HepG2 (cell line): Measurements from ENCODE around the gene CDK6. TPM values are rescaled to one million over a fixed set of nuclear protein-coding genes. Genes with fewer than 3 reads are reported as not detected.

Experiments
- BRD4 ChIP-seq: sonication (generic); formaldehyde crosslinking; IDR thresholded peaks from 2 replicates; pipeline ENCODE4 v1.4.0; 2020; ENCODE audit warnings: missing genetic modification reagents
- DR1 ChIP-seq: sonication (generic); formaldehyde crosslinking; IDR thresholded peaks from 2 replicates; pipeline ENCODE4 v1.8.0; 2021; ENCODE audit warnings: mild to moderate bottlenecking, missing genetic modification reagents, inconsistent platforms
- FOXA3 ChIP-seq: IDR thresholded peaks from 2 replicates; pipeline ENCODE4 v1.6.1; 2016; ENCODE audit warnings: missing genetic modification reagents, missing compliant biosample characterization
- HDAC1 ChIP-seq: sonication (generic); formaldehyde crosslinking; IDR thresholded peaks from 2 replicates; pipeline ENCODE4 v1.5.1; 2020; ENCODE audit warnings: mild to moderate bottlenecking, missing genetic modification reagents
- HNF4A ChIP-seq: sonication (generic); formaldehyde crosslinking; IDR thresholded peaks from 2 replicates; pipeline ENCODE4 v1.4.0; 2020; ENCODE audit warnings: missing genetic modification reagents
- KLF9 ChIP-seq: IDR thresholded peaks from 2 replicates; pipeline ENCODE4 v1.6.1; 2016; ENCODE audit warnings: low read depth
- MEIS2 ChIP-seq: sonication (generic); formaldehyde crosslinking; IDR thresholded peaks from 2 replicates; pipeline ENCODE4 v1.9.0; 2021; ENCODE audit warnings: mild to moderate bottlenecking, missing genetic modification reagents
- MIXL1 ChIP-seq: IDR thresholded peaks from 2 replicates; pipeline ENCODE4 v1.6.1; 2016
- RBM22 ChIP-seq: fragments of 200-400 bp; formaldehyde crosslinking; optimal IDR thresholded peaks from 2 replicates; pipeline ENCODE3; 2017; ENCODE audit warnings: mild to moderate bottlenecking, low read length, moderate library complexity
- SOX6 ChIP-seq, 2 experiments: fragments of 450-650 bp in 1 of 2; sonication (generic) in 1 of 2; formaldehyde crosslinking in 1 of 2; IDR thresholded peaks; 2 replicates each; pipeline versions ENCODE4 v1.4.0 to v1.6.1; 2017 to 2020; ENCODE audit warnings: antibody characterized with exemption in 1 of 2, mild to moderate bottlenecking in 1 of 2, missing genetic modification reagents in 1 of 2
- SSRP1 ChIP-seq: IDR thresholded peaks from 2 replicates; pipeline ENCODE4 v1.6.1; 2016; ENCODE audit warnings: control low read depth
- TARDBP ChIP-seq: sonication (generic); formaldehyde crosslinking; IDR thresholded peaks from 2 replicates; pipeline ENCODE4 v1.8.0; 2022; ENCODE audit warnings: mild to moderate bottlenecking, missing genetic modification reagents
- TBL1XR1 ChIP-seq: fragments of 150-350 bp; IDR thresholded peaks from 2 replicates; pipeline ENCODE4 v1.6.1; 2014; ENCODE audit warnings: borderline replicate concordance, low read length; ENCODE audit not compliant: partially characterized antibody
- TEAD3 ChIP-seq: optimal IDR thresholded peaks from 2 replicates; pipeline ENCODE3; 2016; ENCODE audit warnings: borderline replicate concordance
- ZC3H13 ChIP-seq: sonication (generic); formaldehyde crosslinking; IDR thresholded peaks from 2 replicates; pipeline ENCODE4 v1.8.1; 2023; ENCODE audit warnings: mild to moderate bottlenecking, missing genetic modification reagents, moderate library complexity
- ZNF549 ChIP-seq: sonication (generic); formaldehyde crosslinking; IDR thresholded peaks from 2 replicates; pipeline ENCODE4 v1.5.0; 2020; ENCODE audit warnings: missing genetic modification reagents
- ZNF652 ChIP-seq: IDR thresholded peaks from 2 replicates; pipeline ENCODE4 v1.6.1; 2016; ENCODE audit warnings: low read depth, borderline replicate concordance
- ZNF773 ChIP-seq: sonication (generic); formaldehyde crosslinking; IDR thresholded peaks from 2 replicates; pipeline ENCODE4 v1.4.0; 2020; ENCODE audit warnings: missing genetic modification reagents, borderline replicate concordance
- polyA plus RNA-seq, 8 experiments: library from polyadenylated mRNA; depleted of rRNA in 3 of 8; stranded (reverse) in 7 of 8; unstranded in 1 of 8; fragments of >200 nt; fragmentation: Illumina TruSeq in 4 of 8; extraction: Trizol in 4 of 8; gene quantifications; 2 replicates each; pipeline versions ENCODE4 v1.2.1 to v1.2.3, GENCODE V29; 2011 to 2016; ENCODE audit warnings: low read depth in 4 of 8, missing spikeins in 1 of 8, mixed read lengths in 1 of 8; ENCODE audit not compliant: insufficient read depth in 1 of 8
- total RNA-seq, 5 experiments: library from RNA; depleted of rRNA; stranded (reverse); fragments of >200 nt; fragmentation: Illumina TruSeq; extraction: Trizol; gene quantifications; 2 replicates each; pipeline ENCODE4 v1.2.3, GENCODE V29; 2016; ENCODE audit warnings: low read depth in 1 of 5
- TF ChIP-seq, protein P1 (sequence below): sonication (generic); formaldehyde crosslinking; IDR thresholded peaks from 2 replicates; pipeline ENCODE4 v1.5.1; 2020; ENCODE audit warnings: mild to moderate bottlenecking, moderate library complexity, missing genetic modification reagents
- TF ChIP-seq, protein P2 (sequence below): sonication (generic); formaldehyde crosslinking; IDR thresholded peaks from 2 replicates; pipeline ENCODE4 v1.4.0; 2020; ENCODE audit warnings: low read depth, missing genetic modification reagents
- TF ChIP-seq, protein P3 (sequence below), 2 experiments: fragments of 450-650 bp in 1 of 2; sonication (generic) in 1 of 2; formaldehyde crosslinking; IDR thresholded peaks; 2 replicates each; pipeline versions ENCODE4 v1.5.0 to v1.8.0; 2020 to 2022; ENCODE audit warnings: mild to moderate bottlenecking in 1 of 2, missing genetic modification reagents in 1 of 2

CDK6 gene
- total and polyA plus RNA-seq, 2 of the 13 experiments (the other 11 are each of a cell fraction or from before 2014, with no cell fraction given), result 34.6 to 90.8 TPM

DNA sequence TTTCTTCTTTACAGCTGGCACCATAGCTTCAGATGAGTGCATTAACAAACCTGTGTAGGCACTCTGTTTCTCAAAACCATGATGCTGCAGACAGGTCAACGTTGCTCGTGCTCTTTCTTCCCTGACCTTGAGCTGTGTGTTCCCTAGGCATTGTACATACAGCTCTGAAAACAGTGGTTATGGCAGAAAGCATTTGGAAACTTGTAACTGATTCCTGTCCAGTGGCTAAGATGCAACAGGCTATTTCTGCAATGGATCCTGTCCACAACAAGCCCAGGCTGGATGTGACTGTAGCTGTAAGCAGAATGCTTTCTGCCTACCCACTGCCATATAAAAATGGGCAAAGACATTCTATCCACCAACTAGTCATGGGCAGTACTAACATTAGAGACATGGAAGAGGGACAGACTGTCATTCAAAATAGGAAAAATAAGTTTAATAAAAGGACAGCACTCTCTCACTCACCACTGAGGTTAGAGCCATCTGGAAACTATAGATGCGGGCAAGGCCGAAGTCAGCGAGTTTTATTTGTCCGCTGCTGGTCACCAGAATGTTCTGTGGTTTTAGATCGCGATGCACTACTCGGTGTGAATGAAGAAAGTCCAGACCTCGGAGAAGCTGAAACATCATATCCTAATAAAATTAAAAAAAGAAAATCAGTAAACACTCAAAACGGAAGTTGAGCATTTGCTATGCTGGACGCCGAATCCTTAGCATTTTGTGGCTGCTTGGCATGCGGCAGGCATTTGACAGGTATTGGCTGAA lies 111.0 kb downstream of the CDK6 start (continued):
- TF ChIP-seq, protein P1, sequence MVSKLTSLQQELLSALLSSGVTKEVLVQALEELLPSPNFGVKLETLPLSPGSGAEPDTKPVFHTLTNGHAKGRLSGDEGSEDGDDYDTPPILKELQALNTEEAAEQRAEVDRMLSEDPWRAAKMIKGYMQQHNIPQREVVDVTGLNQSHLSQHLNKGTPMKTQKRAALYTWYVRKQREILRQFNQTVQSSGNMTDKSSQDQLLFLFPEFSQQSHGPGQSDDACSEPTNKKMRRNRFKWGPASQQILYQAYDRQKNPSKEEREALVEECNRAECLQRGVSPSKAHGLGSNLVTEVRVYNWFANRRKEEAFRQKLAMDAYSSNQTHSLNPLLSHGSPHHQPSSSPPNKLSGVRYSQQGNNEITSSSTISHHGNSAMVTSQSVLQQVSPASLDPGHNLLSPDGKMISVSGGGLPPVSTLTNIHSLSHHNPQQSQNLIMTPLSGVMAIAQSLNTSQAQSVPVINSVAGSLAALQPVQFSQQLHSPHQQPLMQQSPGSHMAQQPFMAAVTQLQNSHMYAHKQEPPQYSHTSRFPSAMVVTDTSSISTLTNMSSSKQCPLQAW (CRISPR knock-in tag), result no peak
- no peak for TF ChIP-seq ZC3H13 (CRISPR knock-in tag)
- no peak for TF ChIP-seq DR1
- no peak for TF ChIP-seq KLF9 (CRISPR knock-in tag)
- no peak for TF ChIP-seq ZNF773
- TF ChIP-seq HNF4A (CRISPR knock-in tag), result peak; percentile 19; the same call in 1 of the 2 replicates
- TF ChIP-seq SOX6 (IDR thresholded peaks at IDR 0.05), result no peak
- 0 out of 2 replicates have a peak, but pooled peaks have one; percentile 21 for TF ChIP-seq SOX6 (CRISPR knock-in tag; IDR thresholded peaks at IDR 0.05)
- 0 out of 2 replicates have a peak, but pooled peaks have one; percentile 62 for TF ChIP-seq SSRP1 (CRISPR knock-in tag)
- no peak for TF ChIP-seq BRD4 (CRISPR knock-in tag)
- no peak for TF ChIP-seq ZNF549 (CRISPR knock-in tag)
- TF ChIP-seq RBM22, result peak; percentile 70
- TF ChIP-seq FOXA3, result 0 out of 2 replicates have a peak, but pooled peaks have one; percentile 33
- TF ChIP-seq MEIS2 (CRISPR knock-in tag), result no peak
- no peak for TF ChIP-seq TBL1XR1
- TF ChIP-seq, protein P2, sequence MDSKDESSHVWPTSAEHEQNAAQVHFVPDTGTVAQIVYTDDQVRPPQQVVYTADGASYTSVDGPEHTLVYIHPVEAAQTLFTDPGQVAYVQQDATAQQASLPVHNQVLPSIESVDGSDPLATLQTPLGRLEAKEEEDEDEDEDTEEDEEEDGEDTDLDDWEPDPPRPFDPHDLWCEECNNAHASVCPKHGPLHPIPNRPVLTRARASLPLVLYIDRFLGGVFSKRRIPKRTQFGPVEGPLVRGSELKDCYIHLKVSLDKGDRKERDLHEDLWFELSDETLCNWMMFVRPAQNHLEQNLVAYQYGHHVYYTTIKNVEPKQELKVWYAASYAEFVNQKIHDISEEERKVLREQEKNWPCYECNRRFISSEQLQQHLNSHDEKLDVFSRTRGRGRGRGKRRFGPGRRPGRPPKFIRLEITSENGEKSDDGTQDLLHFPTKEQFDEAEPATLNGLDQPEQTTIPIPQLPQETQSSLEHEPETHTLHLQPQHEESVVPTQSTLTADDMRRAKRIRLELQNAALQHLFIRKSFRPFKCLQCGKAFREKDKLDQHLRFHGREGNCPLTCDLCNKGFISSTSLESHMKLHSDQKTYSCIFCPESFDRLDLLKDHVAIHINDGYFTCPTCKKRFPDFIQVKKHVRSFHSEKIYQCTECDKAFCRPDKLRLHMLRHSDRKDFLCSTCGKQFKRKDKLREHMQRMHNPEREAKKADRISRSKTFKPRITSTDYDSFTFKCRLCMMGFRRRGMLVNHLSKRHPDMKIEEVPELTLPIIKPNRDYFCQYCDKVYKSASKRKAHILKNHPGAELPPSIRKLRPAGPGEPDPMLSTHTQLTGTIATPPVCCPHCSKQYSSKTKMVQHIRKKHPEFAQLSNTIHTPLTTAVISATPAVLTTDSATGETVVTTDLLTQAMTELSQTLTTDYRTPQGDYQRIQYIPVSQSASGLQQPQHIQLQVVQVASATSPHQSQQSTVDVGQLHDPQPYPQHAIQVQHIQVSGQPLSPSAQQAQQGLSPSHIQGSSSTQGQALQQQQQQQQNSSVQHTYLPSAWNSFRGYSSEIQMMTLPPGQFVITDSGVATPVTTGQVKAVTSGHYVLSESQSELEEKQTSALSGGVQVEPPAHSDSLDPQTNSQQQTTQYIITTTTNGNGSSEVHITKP (CRISPR knock-in tag), result no peak
- no peak for TF ChIP-seq MIXL1
- TF ChIP-seq HDAC1 (CRISPR knock-in tag), result 0 out of 2 replicates have a peak, but pooled peaks have one; percentile 20
- peak; percentile 33 for TF ChIP-seq TEAD3 (CRISPR knock-in tag)
- peak; percentile 62; the same call in 1 of the 2 replicates for TF ChIP-seq ZNF652 (CRISPR knock-in tag)
- 0 out of 2 replicates have a peak, but pooled peaks have one; percentile 21 for TF ChIP-seq TARDBP (CRISPR knock-in tag)
- TF ChIP-seq, protein P3, sequence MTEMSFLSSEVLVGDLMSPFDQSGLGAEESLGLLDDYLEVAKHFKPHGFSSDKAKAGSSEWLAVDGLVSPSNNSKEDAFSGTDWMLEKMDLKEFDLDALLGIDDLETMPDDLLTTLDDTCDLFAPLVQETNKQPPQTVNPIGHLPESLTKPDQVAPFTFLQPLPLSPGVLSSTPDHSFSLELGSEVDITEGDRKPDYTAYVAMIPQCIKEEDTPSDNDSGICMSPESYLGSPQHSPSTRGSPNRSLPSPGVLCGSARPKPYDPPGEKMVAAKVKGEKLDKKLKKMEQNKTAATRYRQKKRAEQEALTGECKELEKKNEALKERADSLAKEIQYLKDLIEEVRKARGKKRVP (CRISPR knock-in tag; IDR thresholded peaks at IDR 0.05), result no peak
- TF ChIP-seq, all 625 proteins: peak for 15
